Upper lobe of left lung (tissue), 6 donors: ENCODE results near the gene PLA2G4A. TPM values are rescaled to one million over a fixed set of nuclear protein-coding genes. Genes with fewer than 3 reads are reported as not detected.

Source experiments
- ATAC-seq, 2 donors: fragments of 200-7000 bp; cut with Tn5 transposase; one replicate each; pipeline ENCODE4 v1.9.1; 2022; ENCODE audit warnings: mild to moderate bottlenecking in 2 of 2, moderate library complexity in 2 of 2; ENCODE audit not compliant: low FRiP score in 2 of 2
- DNase-seq, 2 donors: peaks; one replicate each; pipeline ENCODE4 v3.0.0-alpha.2; 2019 to 2020
- H3K27ac ChIP-seq, 4 donors: fragments of 200-600 bp; sonication (generic); one replicate each; pipeline ENCODE4 v1.5.1; 2016 to 2019
- H3K27me3 ChIP-seq, 4 donors: fragments of 200-600 bp; sonication (generic); one replicate each; pipeline ENCODE4 v1.5.1; 2017 to 2019
- H3K36me3 ChIP-seq, 4 donors: fragments of 200-600 bp; sonication (generic); one replicate each; pipeline ENCODE4 v1.5.1; 2016 to 2019
- H3K4me1 ChIP-seq, 4 donors: fragments of 200-600 bp; sonication (generic); one replicate each; pipeline ENCODE4 v1.5.1; 2018 to 2019
- H3K4me3 ChIP-seq, 4 donors: fragments of 200-600 bp; sonication (generic); one replicate each; pipeline ENCODE4 v1.5.1; 2017 to 2019; ENCODE audit warnings: mild to moderate bottlenecking in 2 of 4, moderate library complexity in 1 of 4
- H3K9me3 ChIP-seq, 4 donors: fragments of 200-600 bp; sonication (generic); one replicate each; pipeline ENCODE4 v1.5.1; 2018 to 2019
- CTCF ChIP-seq, 6 experiments: fragments of 450-650 bp in 4 of 6; fragments of 200-600 bp in 2 of 6; sonication (generic) in 2 of 6; IDR thresholded peaks; one replicate each; pipeline ENCODE4 v1.5.1; 2016 to 2019; ENCODE audit warnings: antibody characterized with exemption in 6 of 6
- EP300 ChIP-seq, 4 donors: sonication (generic); formaldehyde crosslinking; IDR thresholded peaks; one replicate each; pipeline ENCODE4 v1.5.1; 2017; ENCODE audit warnings: antibody characterized with exemption in 4 of 4, control low read depth in 2 of 4
- POLR2A ChIP-seq, 4 donors: fragments of 450-650 bp; IDR thresholded peaks; one replicate each; pipeline ENCODE4 v1.5.1; 2016 to 2017; ENCODE audit warnings: antibody characterized with exemption in 4 of 4, mild to moderate bottlenecking in 2 of 4
- POLR2AphosphoS5 ChIP-seq, 2 donors: sonication (generic); formaldehyde crosslinking; IDR thresholded peaks; one replicate each; pipeline ENCODE4 v1.5.1; 2017; ENCODE audit warnings: antibody characterized with exemption in 2 of 2
- WGBS, 2 donors: methylation state at CpG; one replicate each; pipeline ENCODE4 v1.1.5; 2017 to 2018; 5-methylcytosine and 5-hydroxymethylcytosine counted together
- total RNA-seq, 6 donors: library from RNA; depleted of rRNA in 4 of 6; stranded (reverse); fragments of >200 nt in 4 of 6; gene quantifications; one replicate each; pipeline versions ENCODE4 v1.1.0 to v1.2.1, GENCODE V29; 2016 to 2021
- donor health status: DM: no; HTN: no; CAD: no; lungs with moderate emphysema.
- donor health status: DM: no; HTN: yes; CAD: no; lungs with severe emphysema.

The PLA2G4A gene
- total RNA-seq, 6 donors from 2014 or later = 2.1 to 11.8 (median 7.5) TPM

- Histone ChIP-seq H3K27ac (no peak overlapping the region), H3K27me3 (no peaks in the 10 kb centered on the region), H3K36me3 (no peaks in the 10 kb centered on the region), H3K4me3 (no peak overlapping the region), H3K9me3 (peaks cover 0 to 3% (median 0%) of the 10 kb centered on the region in 4 donors), H3K4me1 (no peaks in the 10 kb centered on the region)
- ATAC-seq (no peak), DNase-seq (no peak)
- WGBS, 2 donors = 86 to 88% methylated on average over 4 of the region's 4 CpGs
- TF ChIP-seq CTCF (IDR thresholded peaks at IDR 0.05) = no peak
- TF ChIP-seq EP300 (IDR thresholded peaks at IDR 0.05) = no peak
- no peak for TF ChIP-seq POLR2A (IDR thresholded peaks at IDR 0.05)
- no peak for TF ChIP-seq POLR2AphosphoS5 (IDR thresholded peaks at IDR 0.05)
Measured at GRCh38 chr1:187010571-187011309, 182.0 kb downstream of the PLA2G4A start.

- no peak for DNase-seq
- Histone ChIP-seq H3K36me3 (no peaks in the 10 kb centered on the region), H3K27ac (no peak overlapping the region), H3K9me3 (no peaks in the 10 kb centered on the region), H3K27me3 (no peaks in the 10 kb centered on the region), H3K4me1 (no peaks in the 10 kb centered on the region), H3K4me3 (no peak overlapping the region)
- WGBS, 2 donors = 77 to 83% methylated on average over 5 of the region's 5 CpGs
- ATAC-seq = no peak
- TF ChIP-seq CTCF (IDR thresholded peaks at IDR 0.05) = no peak
- no peak for TF ChIP-seq POLR2A (IDR thresholded peaks at IDR 0.05)
- no peak for TF ChIP-seq POLR2AphosphoS5 (IDR thresholded peaks at IDR 0.05)
- no peak for TF ChIP-seq EP300 (IDR thresholded peaks at IDR 0.05)
Measured at GRCh38 chr1:187013582-187014200, 184.9 kb downstream of the PLA2G4A start.

- H3K27ac ChIP-seq = no peak overlapping the region
- TF ChIP-seq POLR2A (IDR thresholded peaks at IDR 0.05) = no peak
- no peaks in the 10 kb centered on the region for H3K36me3 ChIP-seq
- H3K27me3 ChIP-seq = no peaks in the 10 kb centered on the region
- H3K4me1 ChIP-seq = no peaks in the 10 kb centered on the region
- no peak overlapping the region for H3K4me3 ChIP-seq
- ATAC-seq (no peak), DNase-seq (no peak)
- H3K9me3 ChIP-seq = no peaks in the 10 kb centered on the region
Measured at GRCh38 chr1:187018291-187018690, 189.5 kb downstream of the PLA2G4A start.

GRCh38 chr1:187027253-187027652 lies 198.5 kb downstream of the PLA2G4A start:
- peaks cover 0 to 9% (median 4%) of the 10 kb centered on the region in 4 donors for H3K9me3 ChIP-seq
- WGBS, 2 donors = 73 to 100% methylated on average over 1 of the region's 1 CpG
- DNase-seq (no peak), ATAC-seq (peak in 1 of 2 donors; percentile 62)
- no peak overlapping the region for H3K27ac ChIP-seq
- no peak overlapping the region for H3K4me3 ChIP-seq
- H3K36me3 ChIP-seq = no peaks in the 10 kb centered on the region
- H3K27me3 ChIP-seq = no peaks in the 10 kb centered on the region
- TF ChIP-seq POLR2AphosphoS5 (IDR thresholded peaks at IDR 0.05) (no peak), CTCF (IDR thresholded peaks at IDR 0.05) (no peak), EP300 (IDR thresholded peaks at IDR 0.05) (no peak), POLR2A (IDR thresholded peaks at IDR 0.05) (no peak)
- H3K4me1 ChIP-seq = no peaks in the 10 kb centered on the region

GRCh38 chr1:187032316-187032981 lies 203.7 kb downstream of the PLA2G4A start:
- no peak for ATAC-seq
- Histone ChIP-seq H3K36me3 (no peaks in the 10 kb centered on the region), H3K4me3 (no peak overlapping the region), H3K27ac (no peak overlapping the region), H3K27me3 (no peaks in the 10 kb centered on the region), H3K4me1 (no peaks in the 10 kb centered on the region), H3K9me3 (peaks cover 0 to 9% (median 4%) of the 10 kb centered on the region in 4 donors)
- no peak for DNase-seq
- TF ChIP-seq EP300 (IDR thresholded peaks at IDR 0.05) (no peak), CTCF (IDR thresholded peaks at IDR 0.05) (no peak), POLR2AphosphoS5 (IDR thresholded peaks at IDR 0.05) (no peak), POLR2A (IDR thresholded peaks at IDR 0.05) (no peak)
- WGBS, 2 donors = 93 to 95% methylated on average over 4 of the region's 4 CpGs
